Thoracic aorta (tissue), 2 donors: ENCODE measurements around the gene ANKFY1. TPM values are rescaled to one million over a fixed set of nuclear protein-coding genes. Genes with fewer than 3 reads are reported as not detected.
A peak's percentile ranks its signal among the peaks of the same experiment; 100 is the strongest.

ENCODE experiments used
- ATAC-seq: fragments of 150-250 bp; one replicate; pipeline ENCODE4 v1.8.0; 2017; ENCODE audit warnings: low read depth; ENCODE audit not compliant: insufficient number of reproducible peaks, low FRiP score
- DNase-seq: peaks from one replicate; pipeline ENCODE4 v3.0.0-alpha.2; 2020; ENCODE audit warnings: low spot score
- H3K27ac ChIP-seq, 2 donors: fragments of 200-600 bp; sonication (generic); 1 replicate in 1 of 2; 2 replicates in 1 of 2; pipeline ENCODE4 v1.5.1; 2016; ENCODE audit warnings: mild to moderate bottlenecking in 2 of 2, moderate library complexity in 2 of 2
- H3K27me3 ChIP-seq: fragments of 200-600 bp; sonication (generic); replicated peaks from 2 replicates; pipeline ENCODE4 v1.6.0; 2016; ENCODE audit warnings: mild to moderate bottlenecking; ENCODE audit not compliant: insufficient read depth
- H3K36me3 ChIP-seq: fragments of 200-600 bp; sonication (generic); one replicate; pipeline ENCODE4 v1.5.1; 2016
- H3K4me1 ChIP-seq, 2 donors: fragments of 200-600 bp; sonication (generic); 1 replicate in 1 of 2; 2 replicates in 1 of 2; pipeline versions ENCODE4 v1.5.1 to v1.6.0; 2016; ENCODE audit warnings: low read depth in 2 of 2, mild to moderate bottlenecking in 1 of 2; ENCODE audit not compliant: control insufficient read depth in 1 of 2
- H3K4me3 ChIP-seq: fragments of 200-600 bp; sonication (generic); 2 replicates; pipeline ENCODE4 v1.5.1; 2016; ENCODE audit warnings: mild to moderate bottlenecking
- H3K9me3 ChIP-seq: fragments of 200-600 bp; sonication (generic); 2 replicates; pipeline ENCODE4 v1.5.1; 2016
- CTCF ChIP-seq: fragments of 200-600 bp; sonication (generic); IDR thresholded peaks from one replicate; pipeline ENCODE4 v1.5.1; 2019; ENCODE audit warnings: antibody characterized with exemption
- total RNA-seq, 2 donors: library from RNA; depleted of rRNA; stranded (reverse); fragments of >200 nt; gene quantifications; one replicate each; pipeline versions ENCODE4 v1.1.0 to v1.2.3, GENCODE V29; 2016

Gene ANKFY1, protein sequence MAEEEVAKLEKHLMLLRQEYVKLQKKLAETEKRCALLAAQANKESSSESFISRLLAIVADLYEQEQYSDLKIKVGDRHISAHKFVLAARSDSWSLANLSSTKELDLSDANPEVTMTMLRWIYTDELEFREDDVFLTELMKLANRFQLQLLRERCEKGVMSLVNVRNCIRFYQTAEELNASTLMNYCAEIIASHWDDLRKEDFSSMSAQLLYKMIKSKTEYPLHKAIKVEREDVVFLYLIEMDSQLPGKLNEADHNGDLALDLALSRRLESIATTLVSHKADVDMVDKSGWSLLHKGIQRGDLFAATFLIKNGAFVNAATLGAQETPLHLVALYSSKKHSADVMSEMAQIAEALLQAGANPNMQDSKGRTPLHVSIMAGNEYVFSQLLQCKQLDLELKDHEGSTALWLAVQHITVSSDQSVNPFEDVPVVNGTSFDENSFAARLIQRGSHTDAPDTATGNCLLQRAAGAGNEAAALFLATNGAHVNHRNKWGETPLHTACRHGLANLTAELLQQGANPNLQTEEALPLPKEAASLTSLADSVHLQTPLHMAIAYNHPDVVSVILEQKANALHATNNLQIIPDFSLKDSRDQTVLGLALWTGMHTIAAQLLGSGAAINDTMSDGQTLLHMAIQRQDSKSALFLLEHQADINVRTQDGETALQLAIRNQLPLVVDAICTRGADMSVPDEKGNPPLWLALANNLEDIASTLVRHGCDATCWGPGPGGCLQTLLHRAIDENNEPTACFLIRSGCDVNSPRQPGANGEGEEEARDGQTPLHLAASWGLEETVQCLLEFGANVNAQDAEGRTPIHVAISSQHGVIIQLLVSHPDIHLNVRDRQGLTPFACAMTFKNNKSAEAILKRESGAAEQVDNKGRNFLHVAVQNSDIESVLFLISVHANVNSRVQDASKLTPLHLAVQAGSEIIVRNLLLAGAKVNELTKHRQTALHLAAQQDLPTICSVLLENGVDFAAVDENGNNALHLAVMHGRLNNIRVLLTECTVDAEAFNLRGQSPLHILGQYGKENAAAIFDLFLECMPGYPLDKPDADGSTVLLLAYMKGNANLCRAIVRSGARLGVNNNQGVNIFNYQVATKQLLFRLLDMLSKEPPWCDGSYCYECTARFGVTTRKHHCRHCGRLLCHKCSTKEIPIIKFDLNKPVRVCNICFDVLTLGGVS
- 10 to 100 TPM; 36.8 to 40.4 TPM for total RNA-seq

DNA sequence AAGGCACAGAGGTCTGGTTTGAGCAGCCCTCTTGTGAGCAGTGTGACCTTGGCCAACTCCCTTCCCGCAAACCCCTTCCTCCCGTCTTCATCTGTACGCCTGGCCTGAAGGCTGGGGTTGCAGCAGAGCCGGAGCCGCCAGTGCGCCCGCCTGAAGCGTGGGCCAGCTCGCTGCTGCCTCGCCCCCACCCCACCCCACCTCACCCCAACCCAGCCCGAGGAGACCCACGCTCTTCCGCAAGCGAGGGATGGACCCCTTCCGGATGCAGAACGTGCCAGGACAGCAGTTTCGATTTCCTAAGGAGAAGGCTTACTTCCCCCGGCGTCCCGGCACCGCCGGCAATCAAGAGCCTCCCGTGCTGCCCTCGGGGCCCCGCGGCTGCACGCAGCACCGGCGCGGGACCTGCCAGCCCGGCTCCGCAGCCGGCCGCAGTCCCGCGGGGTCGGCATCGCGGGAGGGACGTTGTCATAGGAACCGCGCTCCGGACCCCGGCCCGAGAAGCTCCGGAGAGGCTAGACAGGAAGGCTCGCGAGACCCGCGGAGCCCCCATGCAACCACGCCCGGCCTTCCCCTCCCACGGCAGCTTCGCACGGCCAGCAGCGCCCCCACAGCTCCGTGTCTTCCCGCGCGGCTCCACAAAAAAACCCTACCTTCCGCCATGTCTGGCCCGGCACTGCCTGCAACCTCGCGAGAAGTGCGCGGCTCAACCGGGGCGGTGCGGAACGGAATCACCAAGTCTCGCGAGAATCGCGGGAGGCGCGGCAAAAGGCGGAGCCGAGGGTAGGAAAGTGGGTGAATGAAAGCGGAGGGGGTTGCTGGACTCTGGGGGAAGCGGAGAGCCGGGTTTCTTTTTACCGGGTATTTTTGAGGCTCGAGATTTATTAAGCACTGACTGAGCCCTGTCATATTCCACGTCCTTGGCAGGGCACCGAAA is at the start of gene ANKFY1:
TSS of gene ANKFY1 (minus strand) at position 698 of the 934 bp plus-strand sequence. CDS start at position 660, 38 bp downstream.
- Histone ChIP-seq H3K36me3 (peaks cover under 1% of the 10 kb centered on the region), H3K4me1 (peaks cover 7 to 32% of the 10 kb centered on the region in 2 donors), H3K27me3 (no peaks in the 10 kb centered on the region), H3K27ac (peak within 1 kb of the TSS; percentile 74 to 79), H3K9me3 (no peaks in the 10 kb centered on the region), H3K4me3 (peak within 1 kb of the TSS; percentile 95)
- peak; percentile 68 for DNase-seq
- no peak for TF ChIP-seq CTCF
- ATAC-seq, result peak; percentile 91

DNA sequence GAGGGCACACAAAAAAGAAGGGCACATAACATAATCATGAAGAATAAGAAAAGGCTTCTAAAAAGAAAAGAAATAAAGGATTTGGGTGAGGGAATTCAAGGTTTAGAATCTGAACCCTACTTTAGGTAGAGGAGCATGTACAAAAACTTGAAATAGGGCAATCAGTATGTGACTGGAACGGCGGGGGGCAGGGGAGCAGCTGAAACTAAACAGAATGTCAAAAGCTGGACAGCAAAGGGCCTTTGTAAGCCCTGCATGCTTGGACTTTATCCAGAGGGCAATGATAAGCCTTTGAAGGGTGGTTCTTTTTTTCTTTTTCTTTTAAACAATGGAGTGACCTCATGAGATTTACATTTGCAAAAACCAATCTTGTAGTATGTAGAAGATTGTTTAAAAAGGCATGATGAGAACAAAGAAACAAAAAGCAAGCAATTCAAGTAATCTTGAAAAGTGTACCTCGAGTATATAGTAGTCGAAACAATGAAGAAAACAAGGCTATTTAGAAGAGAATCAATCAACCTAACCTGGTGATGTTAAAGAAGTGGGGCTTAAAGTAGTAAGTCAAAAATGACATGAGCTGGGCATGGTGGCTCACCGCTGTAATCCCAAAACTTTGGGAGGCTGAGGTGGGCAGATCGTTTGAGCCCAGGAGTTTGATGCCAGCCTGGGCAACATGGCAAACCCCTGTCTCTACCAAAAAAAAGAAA is 46.7 kb upstream of the ANKFY1 start:
- Histone ChIP-seq H3K9me3 (no peaks in the 10 kb centered on the region), H3K36me3 (no peaks in the 10 kb centered on the region), H3K4me1 (peaks cover 17 to 41% of the 10 kb centered on the region in 2 donors), H3K27ac (no peak overlapping the region), H3K4me3 (no peak overlapping the region), H3K27me3 (no peaks in the 10 kb centered on the region)
- no peak for DNase-seq
- ATAC-seq, result no peak
- no peak for TF ChIP-seq CTCF

- H3K27me3 ChIP-seq, result no peaks in the 10 kb centered on the region
- H3K4me1 ChIP-seq, result peaks cover 17 to 41% of the 10 kb centered on the region in 2 donors
- no peak overlapping the region for H3K27ac ChIP-seq
- H3K4me3 ChIP-seq, result no peak overlapping the region
- peaks cover 5% of the 10 kb centered on the region for H3K36me3 ChIP-seq
- ATAC-seq (no peak), DNase-seq (no peak)
- H3K9me3 ChIP-seq, result no peaks in the 10 kb centered on the region
- no peak for TF ChIP-seq CTCF
These were observed 46.1 kb upstream of the ANKFY1 start for GRCh38 chr17:4309897-4310296.

DNA sequence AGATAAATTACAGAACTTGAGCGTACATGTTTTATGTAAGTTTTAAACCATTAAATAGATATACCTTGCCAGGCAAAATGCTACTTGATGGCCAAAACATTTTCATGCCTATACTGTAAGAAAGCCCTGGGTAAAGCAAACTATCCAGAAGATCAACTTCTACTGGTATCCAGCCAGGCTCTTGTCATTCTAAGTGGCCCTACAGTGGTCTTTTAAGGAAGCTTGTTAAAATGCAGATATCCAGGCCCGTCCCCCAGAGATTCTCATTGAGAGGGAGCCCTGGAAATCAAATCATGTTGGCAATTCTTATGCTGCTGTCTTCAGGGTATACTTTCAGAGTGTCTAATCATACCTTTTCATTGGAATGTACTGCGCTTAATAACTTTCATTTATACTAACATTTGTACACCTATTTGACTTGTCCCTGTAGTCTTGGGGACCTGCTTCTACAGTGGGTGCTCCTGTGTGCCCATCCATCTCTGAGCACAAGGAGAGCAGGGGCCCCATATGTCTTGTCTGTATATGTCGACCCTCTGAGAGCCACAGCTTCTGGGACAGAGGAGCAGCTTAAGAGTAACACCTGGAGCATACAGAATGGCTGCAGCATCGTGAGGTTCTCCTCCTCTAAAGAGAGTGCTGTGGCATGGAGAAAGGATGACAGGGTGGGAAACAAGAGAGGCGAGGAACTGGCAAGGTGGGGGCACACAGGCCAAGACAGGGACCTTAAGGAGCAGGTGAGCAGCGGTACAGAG is 43.6 kb upstream of the ANKFY1 start:
- H3K36me3 ChIP-seq, result peaks cover 5% of the 10 kb centered on the region
- H3K9me3 ChIP-seq, result no peaks in the 10 kb centered on the region
- DNase-seq (no peak), ATAC-seq (no peak)
- H3K4me3 ChIP-seq, result no peak overlapping the region
- no peak for TF ChIP-seq CTCF
- H3K27ac ChIP-seq, result no peak overlapping the region
- H3K27me3 ChIP-seq, result no peaks in the 10 kb centered on the region
- peaks cover 15 to 35% of the 10 kb centered on the region in 2 donors for H3K4me1 ChIP-seq
